Heart left ventricle (tissue), 13 donors: ENCODE measurements around the gene RPTN.

Experiments used
- POLR2A ChIP-seq, 2 donors: fragments of 450-650 bp; IDR thresholded peaks; one replicate each; pipeline ENCODE4 v1.6.1; 2017; ENCODE audit warnings: antibody characterized with exemption in 2 of 2, mild to moderate bottlenecking in 2 of 2, moderate library complexity in 2 of 2
- TF ChIP-seq, protein P1 (sequence below), 12 donors: fragments of 200-600 bp; sonication (generic) in 4 of 12; IDR thresholded peaks; one replicate each; pipeline versions ENCODE4 v1.5.0 to v1.8.0; 2018 to 2022; ENCODE audit warnings: antibody characterized with exemption in 12 of 12, mild to moderate bottlenecking in 5 of 12
- donor health status: ischemic (EF 13 %, LVEDD 7.1; RV severe dilation, severe dysfunction).
- donor health status: DM: no; HTN: yes; CAD: no.
- donor health status: DM: no; HTN: no; CAD: no.
- donor health status: ischemic (EF 25% LVEDD 6.9; RV normal size, moderate dysfunction).
- donor health status: ischemic (EF 25% LVEDD 5.7; RV mildly dilated, moderate dysfunction).
- donor health status: ischemic (EF 35%, LVEDD 5.7; RV mildly dilated, moderate dysfunction).
- donor health status: nonischemic (EF 11% LVEDD 7.7; RV severe dilation, severe dysfunction).
- donor health status: DM: yes; HTN: yes; CAD: no.
- donor health status: PGD.
- donor health status: ischemic (EF 29% LVEDD 5.4; RV normal size, mild dysfunction).
- donor health status: nonischemic (EF 23%, LVEDD 6.1; RV moderate dilation, normal function).

- TF ChIP-seq, protein P1, sequence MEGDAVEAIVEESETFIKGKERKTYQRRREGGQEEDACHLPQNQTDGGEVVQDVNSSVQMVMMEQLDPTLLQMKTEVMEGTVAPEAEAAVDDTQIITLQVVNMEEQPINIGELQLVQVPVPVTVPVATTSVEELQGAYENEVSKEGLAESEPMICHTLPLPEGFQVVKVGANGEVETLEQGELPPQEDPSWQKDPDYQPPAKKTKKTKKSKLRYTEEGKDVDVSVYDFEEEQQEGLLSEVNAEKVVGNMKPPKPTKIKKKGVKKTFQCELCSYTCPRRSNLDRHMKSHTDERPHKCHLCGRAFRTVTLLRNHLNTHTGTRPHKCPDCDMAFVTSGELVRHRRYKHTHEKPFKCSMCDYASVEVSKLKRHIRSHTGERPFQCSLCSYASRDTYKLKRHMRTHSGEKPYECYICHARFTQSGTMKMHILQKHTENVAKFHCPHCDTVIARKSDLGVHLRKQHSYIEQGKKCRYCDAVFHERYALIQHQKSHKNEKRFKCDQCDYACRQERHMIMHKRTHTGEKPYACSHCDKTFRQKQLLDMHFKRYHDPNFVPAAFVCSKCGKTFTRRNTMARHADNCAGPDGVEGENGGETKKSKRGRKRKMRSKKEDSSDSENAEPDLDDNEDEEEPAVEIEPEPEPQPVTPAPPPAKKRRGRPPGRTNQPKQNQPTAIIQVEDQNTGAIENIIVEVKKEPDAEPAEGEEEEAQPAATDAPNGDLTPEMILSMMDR (IDR thresholded peaks at IDR 0.05), result no peak
- TF ChIP-seq POLR2A (IDR thresholded peaks at IDR 0.05), result no peak
These were observed 49.1 kb downstream of the RPTN start for GRCh38 chr1:152109998-152110294.
